Cardiac muscle cell (in vitro differentiated cells and primary cell): ENCODE data around the gene MS4A8. TPM values are rescaled to one million over a fixed set of nuclear protein-coding genes. Genes with fewer than 3 reads are reported as not detected.

Source experiments
- DNase-seq, 2 donors: peaks; one replicate each; pipeline versions ENCODE4 v3.0.0 to v3.0.0-alpha.2; 2010 to 2017; ENCODE audit warnings: low read depth in 1 of 2, low spot score in 1 of 2
- H3K27ac ChIP-seq: fragments of 200-600 bp; sonication (generic); 2 replicates; pipeline ENCODE4 v1.5.1; 2016
- H3K27me3 ChIP-seq: fragments of 200-600 bp; sonication (generic); 2 replicates; pipeline ENCODE4 v1.6.0; 2016; ENCODE audit warnings: control low read depth
- H3K36me3 ChIP-seq: fragments of 200-600 bp; sonication (generic); 2 replicates; pipeline ENCODE4 v1.5.1; 2016; ENCODE audit warnings: control low read depth
- H3K4me1 ChIP-seq: fragments of 200-600 bp; sonication (generic); 2 replicates; pipeline ENCODE4 v1.8.1; 2017; ENCODE audit warnings: low read depth, mild to moderate bottlenecking, mixed run types
- H3K4me3 ChIP-seq: fragments of 200-600 bp; sonication (generic); 2 replicates; pipeline ENCODE4 v1.5.1; 2016; ENCODE audit warnings: mild to moderate bottlenecking
- H3K9me3 ChIP-seq: fragments of 200-600 bp; sonication (generic); 2 replicates; pipeline ENCODE4 v1.5.1; 2017; ENCODE audit warnings: low read depth, mild to moderate bottlenecking, control low read depth
- polyA plus RNA-seq: library from polyadenylated mRNA; unstranded; fragments of >200 nt; fragmentation: Nextera tagmentation; extraction: Ambion mirVana; gene quantifications from 2 replicates; pipeline ENCODE4 v1.2.1, GENCODE V29; 2016
- total RNA-seq: library from RNA; depleted of rRNA; stranded (reverse); fragments of >200 nt; gene quantifications from 2 replicates; pipeline ENCODE4 v1.2.3, GENCODE V29; 2016
- TF ChIP-seq, protein P1 (sequence below): IDR thresholded peaks from 2 replicates; pipeline ENCODE4 v1.5.1; 2012; ENCODE audit warnings: low read depth, mild to moderate bottlenecking, low read length

The MS4A8 gene
- total and polyA plus RNA-seq, 2 experiments from 2014 or later, result not detected

GRCh38 chr11:60761436-60762190 is 62.2 kb downstream of the MS4A8 start:
- H3K4me1 ChIP-seq, result no peaks in the 10 kb centered on the region
- TF ChIP-seq, protein P1, sequence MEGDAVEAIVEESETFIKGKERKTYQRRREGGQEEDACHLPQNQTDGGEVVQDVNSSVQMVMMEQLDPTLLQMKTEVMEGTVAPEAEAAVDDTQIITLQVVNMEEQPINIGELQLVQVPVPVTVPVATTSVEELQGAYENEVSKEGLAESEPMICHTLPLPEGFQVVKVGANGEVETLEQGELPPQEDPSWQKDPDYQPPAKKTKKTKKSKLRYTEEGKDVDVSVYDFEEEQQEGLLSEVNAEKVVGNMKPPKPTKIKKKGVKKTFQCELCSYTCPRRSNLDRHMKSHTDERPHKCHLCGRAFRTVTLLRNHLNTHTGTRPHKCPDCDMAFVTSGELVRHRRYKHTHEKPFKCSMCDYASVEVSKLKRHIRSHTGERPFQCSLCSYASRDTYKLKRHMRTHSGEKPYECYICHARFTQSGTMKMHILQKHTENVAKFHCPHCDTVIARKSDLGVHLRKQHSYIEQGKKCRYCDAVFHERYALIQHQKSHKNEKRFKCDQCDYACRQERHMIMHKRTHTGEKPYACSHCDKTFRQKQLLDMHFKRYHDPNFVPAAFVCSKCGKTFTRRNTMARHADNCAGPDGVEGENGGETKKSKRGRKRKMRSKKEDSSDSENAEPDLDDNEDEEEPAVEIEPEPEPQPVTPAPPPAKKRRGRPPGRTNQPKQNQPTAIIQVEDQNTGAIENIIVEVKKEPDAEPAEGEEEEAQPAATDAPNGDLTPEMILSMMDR, result no peak
- H3K27ac ChIP-seq, result no peak overlapping the region
- H3K36me3 ChIP-seq, result no peaks in the 10 kb centered on the region
- no peaks in the 10 kb centered on the region for H3K27me3 ChIP-seq
- DNase-seq, result no peak
- no peak overlapping the region for H3K4me3 ChIP-seq
- H3K9me3 ChIP-seq, result no peaks in the 10 kb centered on the region

GRCh38 chr11:60762851-60763691 is 63.7 kb downstream of the MS4A8 start:
- Histone ChIP-seq H3K4me3 (no peak overlapping the region), H3K36me3 (no peaks in the 10 kb centered on the region), H3K27me3 (no peaks in the 10 kb centered on the region), H3K27ac (no peak overlapping the region), H3K9me3 (no peaks in the 10 kb centered on the region), H3K4me1 (no peaks in the 10 kb centered on the region)
- TF ChIP-seq, protein P1, result peak; percentile 34
- DNase-seq, result peak in 1 of 2 donors; percentile 47

- Histone ChIP-seq H3K4me3 (no peak overlapping the region), H3K4me1 (no peaks in the 10 kb centered on the region), H3K36me3 (no peaks in the 10 kb centered on the region), H3K9me3 (no peaks in the 10 kb centered on the region), H3K27me3 (no peaks in the 10 kb centered on the region), H3K27ac (no peak overlapping the region)
- TF ChIP-seq, protein P1, result no peak
- no peak for DNase-seq
Observed at GRCh38 chr11:60763692-60764369, 64.4 kb downstream of the MS4A8 start.

GRCh38 chr11:60764879-60765278 is 65.5 kb downstream of the MS4A8 start:
- DNase-seq, result no peak
- Histone ChIP-seq H3K9me3 (no peaks in the 10 kb centered on the region), H3K27ac (no peak overlapping the region), H3K4me1 (no peaks in the 10 kb centered on the region), H3K27me3 (no peaks in the 10 kb centered on the region), H3K4me3 (no peak overlapping the region), H3K36me3 (no peaks in the 10 kb centered on the region)
- TF ChIP-seq, protein P1, result no peak

GRCh38 chr11:60765355-60765754 is 65.9 kb downstream of the MS4A8 start:
- Histone ChIP-seq H3K27me3 (no peaks in the 10 kb centered on the region), H3K36me3 (no peaks in the 10 kb centered on the region), H3K27ac (no peak overlapping the region), H3K4me1 (no peaks in the 10 kb centered on the region), H3K4me3 (no peak overlapping the region), H3K9me3 (no peaks in the 10 kb centered on the region)
- DNase-seq, result no peak
- TF ChIP-seq, protein P1, result no peak
